Erythroblast (primary cell): ENCODE results near the gene PTPRN2.
"Not testable (repeated sequence)": the region's sequence is repeated elsewhere in the genome, so short reads cannot be mapped to it uniquely, and the experiment has no call there.

ENCODE experiments used
- DNase-seq, 2 experiments: peaks; one replicate each; lab custom pipeline; 2025; lab: John Stamatoyannopoulos, UW
- GATA1 ChIP-seq: IDR thresholded peaks from 2 replicates; pipeline ENCODE4 v1.6.1; 2011; ENCODE audit warnings: low read depth, mild to moderate bottlenecking, control low read depth, low read length, moderate library complexity
- POLR2A ChIP-seq: IDR thresholded peaks from 2 replicates; pipeline ENCODE4 v1.6.1; 2011; ENCODE audit warnings: mild to moderate bottlenecking, low read length

PTPRN2 gene

DNA sequence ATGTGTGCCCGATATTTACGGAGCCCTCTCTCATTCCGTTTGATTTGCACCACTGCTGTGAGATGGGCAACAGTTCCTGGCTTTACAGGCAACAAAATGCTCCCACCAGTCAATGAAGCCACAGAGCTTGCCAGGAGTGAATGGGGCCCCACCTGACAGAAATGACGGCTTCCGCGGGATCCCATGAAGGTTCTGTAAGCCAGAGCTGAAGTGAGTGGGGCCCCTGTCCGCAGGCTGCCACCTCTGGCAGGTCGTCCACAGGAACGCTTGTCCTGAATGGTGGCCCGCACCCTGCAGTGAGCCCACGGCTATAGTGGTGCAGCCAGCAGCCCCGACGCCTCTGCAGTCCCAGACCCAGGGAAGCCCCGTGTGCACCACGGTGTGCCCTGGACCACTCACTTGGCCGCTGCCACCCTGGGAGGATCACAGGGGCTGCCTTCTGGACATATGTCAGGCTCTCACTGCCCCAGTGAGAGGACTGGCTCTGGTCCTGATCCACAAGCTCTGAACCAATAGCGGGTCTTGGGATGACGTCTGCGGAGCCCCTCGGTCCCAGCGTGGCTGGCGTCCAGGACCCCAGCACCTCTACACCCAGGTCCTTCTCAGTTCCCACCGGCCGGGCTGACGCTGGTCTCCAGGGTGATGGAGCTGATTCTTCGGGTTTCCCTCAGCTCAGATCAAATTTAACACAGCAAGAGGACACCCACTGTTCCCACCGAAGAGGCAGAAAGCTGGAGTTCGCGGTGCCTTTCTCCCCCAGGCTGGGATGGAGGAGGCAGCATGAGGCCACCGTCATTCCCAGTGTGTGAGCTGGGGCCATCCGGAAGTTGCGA lies 738.9 kb downstream of the PTPRN2 start:
- TF ChIP-seq GATA1 (no peak), POLR2A (no peak)

DNA sequence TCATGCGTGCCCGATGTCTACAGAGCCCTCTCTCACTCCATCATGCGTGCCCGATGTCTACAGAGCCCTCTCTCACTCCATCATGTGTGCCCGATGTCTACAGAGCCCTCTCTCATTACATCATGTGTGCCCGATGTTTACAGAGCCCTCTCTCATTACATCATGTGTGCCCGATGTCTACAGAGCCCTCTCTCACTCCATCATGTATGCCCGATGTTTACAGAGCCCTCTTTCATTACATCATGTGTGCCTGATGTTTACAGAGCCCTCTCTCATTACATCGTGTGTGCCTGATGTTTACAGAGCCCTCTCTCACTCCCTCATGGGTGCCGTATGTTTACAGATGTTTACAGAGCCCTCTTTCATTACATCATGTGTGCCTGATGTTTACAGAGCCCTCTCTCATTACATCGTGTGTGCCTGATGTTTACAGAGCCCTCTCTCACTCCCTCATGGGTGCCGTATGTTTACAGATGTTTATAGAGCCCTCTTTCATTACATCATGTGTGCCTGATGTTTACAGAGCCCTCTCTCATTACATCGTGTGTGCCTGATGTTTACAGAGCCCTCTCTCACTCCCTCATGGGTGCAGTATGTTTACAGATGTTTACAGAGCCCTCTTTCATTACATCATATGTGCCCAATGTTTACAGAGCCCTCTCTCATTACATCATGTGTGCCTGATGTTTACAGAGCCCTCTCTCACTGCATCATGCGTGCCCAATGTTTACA lies 739.7 kb downstream of the PTPRN2 start:
- not testable (repeated sequence) for DNase-seq

More for the DNA sequence above, 738.9 kb downstream of the PTPRN2 start:
- DNase-seq = no peak

DNA sequence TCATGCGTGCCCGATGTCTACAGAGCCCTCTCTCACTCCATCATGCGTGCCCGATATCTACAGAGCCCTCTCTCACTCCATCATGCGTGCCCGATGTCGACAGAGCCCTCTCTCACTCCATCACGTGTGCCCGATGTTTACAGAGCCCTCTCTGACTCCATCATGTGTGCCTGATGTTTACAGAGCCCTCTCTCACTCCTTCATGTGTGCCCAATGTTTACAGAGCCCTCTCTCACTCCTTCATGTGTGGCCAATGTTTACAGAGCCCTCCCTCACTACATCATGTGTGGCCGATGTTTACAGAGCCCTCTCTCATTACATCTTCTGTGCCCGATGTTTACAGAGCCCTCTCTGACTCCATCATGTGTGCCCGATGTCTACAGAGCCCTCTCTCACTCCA lies 740.9 kb downstream of the PTPRN2 start:
- not testable (repeated sequence) for DNase-seq

DNA sequence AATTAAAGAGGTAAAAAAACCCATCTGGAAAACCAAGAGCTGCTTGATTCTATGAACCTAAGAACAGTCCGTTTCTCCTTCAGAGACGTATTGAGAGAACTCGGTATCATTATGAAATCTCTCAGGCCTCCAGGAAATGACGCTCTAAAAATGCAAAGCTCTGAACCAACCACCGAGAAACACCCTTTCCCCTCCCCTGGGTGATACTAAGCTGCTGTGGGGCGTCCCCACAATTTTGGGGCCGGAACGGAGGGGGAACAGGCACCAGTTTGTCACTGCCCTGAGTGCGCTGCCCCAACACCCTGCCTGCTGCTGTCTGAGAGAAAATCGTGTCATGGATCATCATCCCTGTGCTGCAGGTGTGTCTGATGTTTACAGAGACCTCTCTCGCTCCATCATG lies 741.4 kb downstream of the PTPRN2 start:
- TF ChIP-seq POLR2A (no peak), GATA1 (no peak)
- DNase-seq = no peak

DNA sequence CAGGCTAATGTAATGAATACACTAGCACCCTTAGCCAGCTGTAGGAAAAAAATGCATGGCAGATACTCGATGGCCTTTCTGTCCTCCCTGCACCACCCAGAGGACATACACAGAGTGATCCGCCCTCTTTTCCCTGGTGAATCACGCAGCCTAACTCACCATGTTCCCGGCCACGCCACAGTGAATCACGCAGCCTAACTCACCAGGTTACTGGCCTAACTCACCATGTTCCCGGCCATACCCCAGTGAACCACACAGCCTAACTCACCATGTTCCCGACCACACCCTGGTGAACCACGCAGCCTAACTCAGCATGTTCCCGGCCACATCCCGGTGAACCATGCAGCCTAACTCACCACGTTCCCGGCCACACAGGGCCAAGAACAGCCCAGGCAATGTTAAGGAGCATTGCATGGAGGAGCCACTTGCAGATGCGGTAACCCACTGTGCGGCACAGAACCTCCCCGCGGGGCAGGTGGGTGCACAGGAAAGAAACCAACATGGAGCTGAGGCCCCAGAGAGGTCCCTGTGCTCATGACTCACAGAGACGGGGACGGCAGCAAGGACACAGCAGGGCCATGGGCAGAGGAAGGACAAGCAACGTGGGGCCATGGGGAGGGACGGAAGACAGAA lies 742.3 kb downstream of the PTPRN2 start:
- no peak for TF ChIP-seq POLR2A
- TF ChIP-seq GATA1 = no peak
- DNase-seq = no peak

DNA sequence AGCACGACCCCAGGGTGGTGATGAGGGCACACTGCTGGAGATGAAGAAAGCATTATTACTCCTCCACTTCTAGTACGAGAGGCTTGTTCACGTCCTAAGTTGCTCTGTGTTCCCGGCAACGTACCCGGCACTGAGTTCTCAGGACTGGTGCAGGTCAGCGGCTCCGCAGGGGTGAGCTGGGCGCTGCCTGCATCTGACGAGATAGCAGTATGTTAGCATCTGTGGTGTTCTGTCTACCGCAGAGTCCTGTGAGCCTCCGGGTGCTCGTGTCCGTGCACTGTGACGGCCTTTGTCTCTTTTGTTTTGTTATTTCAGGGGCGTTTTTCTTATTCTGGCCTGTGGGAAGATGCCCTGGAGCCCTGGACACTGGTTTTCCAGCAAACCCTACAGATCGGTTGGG lies 743.0 kb downstream of the PTPRN2 start:
- no peak for DNase-seq
- TF ChIP-seq GATA1 (no peak), POLR2A (no peak)

DNA sequence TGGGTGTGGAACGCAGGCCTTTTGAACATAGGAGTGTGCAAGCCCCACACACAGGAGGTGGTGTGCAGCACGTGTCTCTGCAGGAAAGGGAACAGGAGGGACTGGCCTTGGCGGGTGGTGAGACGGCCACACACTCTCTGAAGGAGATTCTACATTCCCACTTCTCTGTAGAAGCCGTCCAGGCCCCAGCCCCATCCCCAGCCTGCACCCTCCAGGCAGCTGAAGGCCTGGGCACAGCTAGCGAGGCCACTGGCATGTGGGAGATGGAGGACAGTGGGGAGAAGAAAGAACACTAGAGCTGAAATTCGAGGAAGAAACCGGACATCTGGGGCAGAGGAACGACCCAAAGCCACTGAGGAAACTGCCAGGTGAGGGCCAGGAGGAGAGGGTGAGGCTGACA lies 743.5 kb downstream of the PTPRN2 start:
- DNase-seq = no peak
- TF ChIP-seq GATA1 = no peak
- TF ChIP-seq POLR2A = no peak

DNA sequence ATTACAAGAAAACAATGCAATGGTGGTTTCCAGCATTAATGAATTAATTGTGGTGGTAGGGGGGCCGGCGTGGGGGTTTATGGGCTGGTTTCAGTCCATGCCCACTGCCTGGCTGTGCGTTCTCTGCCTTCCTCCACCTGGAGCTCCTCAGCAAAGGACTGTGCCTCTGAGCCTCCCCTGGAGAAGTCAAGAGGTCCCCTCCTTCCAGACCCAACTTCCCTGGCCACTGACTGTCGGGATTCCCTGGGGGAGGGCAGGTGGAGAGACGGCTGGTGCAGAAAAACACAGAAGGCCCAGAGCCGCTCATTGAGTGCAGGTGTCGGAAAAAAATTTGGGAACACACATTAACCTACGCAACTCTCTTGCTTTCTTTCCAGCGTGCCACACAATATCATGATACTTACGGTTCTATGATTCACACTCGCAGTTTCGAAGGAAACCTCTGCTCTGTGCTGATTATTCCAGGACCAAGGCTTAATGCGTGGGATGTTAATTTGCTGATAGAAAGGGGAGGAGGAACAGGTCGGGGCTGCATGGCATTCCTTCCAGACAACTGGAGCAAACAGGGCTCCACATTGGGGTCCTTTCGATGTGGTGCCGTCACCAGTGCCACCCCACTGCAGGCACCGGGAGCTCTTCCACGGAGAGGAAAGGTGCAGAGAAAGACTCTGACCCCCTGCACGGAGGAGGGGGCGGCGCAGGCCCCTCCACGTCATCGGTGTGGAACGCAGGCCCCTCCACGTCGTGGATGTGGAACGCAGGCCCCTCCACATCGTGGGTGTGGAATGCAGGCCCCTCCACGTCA lies 744.1 kb downstream of the PTPRN2 start:
- no peak for DNase-seq
- TF ChIP-seq GATA1 = no peak
- no peak for TF ChIP-seq POLR2A

DNA sequence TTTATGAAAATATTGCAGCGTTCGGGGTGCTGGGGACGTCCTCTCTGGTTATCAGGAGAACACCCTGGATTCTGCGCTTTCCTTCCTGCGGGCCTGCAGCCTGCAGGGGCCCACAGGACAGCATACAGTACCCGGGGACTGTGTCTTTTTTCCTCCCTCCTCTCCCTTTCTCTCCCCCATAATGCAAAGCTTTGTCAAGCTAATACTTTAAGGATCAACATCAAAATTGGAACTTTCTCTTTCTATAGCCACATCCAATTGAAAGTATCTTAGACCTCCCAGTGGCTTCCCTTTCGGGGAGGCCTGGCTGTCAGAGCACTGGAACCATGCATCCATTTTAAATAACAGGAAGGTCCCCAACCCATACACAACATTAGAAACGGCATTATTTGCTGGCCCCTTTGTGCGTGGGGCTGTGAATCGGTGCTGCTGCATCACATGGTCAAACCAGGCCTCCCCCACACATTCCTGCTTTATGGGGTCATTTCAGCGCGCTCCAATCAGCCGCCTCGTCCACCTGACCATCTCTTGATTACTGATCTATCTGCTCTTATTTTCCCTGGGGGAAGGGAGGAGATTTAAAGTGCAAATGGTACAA lies 745.8 kb downstream of the PTPRN2 start:
- TF ChIP-seq POLR2A (no peak), GATA1 (no peak)

DNA sequence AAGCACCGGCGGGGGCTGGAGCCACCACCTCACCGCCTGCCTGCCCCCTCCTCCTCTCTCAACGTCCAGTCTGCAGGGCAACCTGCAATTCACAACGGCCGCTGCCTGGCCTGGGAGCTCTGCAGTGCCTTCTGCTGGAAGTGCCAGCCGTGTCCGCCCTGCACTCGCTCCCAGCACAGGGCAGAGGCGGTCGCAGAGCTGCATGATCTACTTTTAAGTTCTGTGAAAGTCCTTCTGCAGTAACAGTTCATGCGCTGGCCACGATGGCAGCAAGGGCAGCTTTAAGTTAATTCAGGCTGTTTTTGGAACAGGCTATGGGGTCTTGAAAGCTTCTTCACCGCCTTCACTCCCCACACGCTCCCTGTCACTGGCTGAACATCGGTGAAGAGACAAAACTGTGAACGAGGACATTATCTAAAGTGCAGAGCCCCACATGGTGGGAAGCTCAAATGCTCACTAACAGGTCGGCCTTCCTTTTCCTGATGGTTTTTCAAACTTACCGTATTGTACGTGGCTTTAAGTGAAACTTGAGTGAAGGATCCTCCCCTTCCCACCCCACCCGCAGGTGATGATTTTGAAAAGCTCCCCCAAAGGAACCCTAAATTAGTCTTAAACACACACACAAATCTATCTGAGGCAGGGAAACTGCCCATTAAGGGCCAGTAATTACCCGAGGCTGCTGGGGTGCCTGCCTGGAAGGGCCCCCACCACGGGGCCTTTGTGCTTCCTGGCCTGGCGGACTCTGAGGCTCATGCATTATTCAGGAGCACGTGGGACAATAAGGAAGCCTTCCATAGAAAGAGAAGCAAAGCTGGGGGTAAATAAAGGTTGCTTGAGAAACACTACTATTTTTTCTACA lies 746.5 kb downstream of the PTPRN2 start:
- no peak for TF ChIP-seq GATA1
- no peak for TF ChIP-seq POLR2A
- DNase-seq = no peak

More for the DNA sequence above, 745.8 kb downstream of the PTPRN2 start:
- no peak for DNase-seq

DNA sequence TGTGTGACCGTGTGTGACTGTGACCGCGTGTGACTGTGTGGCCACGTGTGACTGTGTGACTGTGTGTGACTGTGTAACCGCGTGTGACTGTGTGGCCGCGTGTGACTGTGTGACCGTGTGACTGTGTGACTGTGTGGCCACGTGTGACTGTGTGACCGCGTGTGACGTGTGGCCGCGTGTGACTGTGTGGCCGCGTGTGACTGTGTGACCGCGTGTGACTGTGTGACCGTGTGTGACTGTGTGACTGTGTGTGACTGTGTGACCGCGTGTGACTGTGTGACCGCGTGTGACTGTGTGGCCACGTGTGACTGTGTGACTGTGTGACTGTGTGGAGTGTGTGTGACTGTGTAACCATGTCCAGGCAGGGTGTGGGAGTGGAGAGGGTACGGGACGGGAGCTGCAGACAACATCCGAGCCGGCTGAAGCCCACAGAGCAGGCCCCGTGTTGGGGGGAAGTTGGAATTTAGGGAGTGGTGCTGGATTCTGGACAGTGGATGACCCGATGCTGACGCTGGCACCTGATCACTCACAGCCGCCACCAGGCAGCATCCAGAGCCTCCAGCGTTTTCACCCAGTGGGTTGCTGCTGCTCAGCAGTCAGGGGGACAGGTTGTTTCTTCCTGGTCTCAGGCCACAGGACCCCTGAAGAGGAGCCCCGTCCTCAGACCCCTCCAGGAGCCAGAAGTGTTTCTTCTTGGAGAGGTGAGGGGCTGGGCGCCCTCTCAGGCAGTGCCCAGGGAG lies 747.3 kb downstream of the PTPRN2 start:
- DNase-seq = peak; percentile 8 to 17
- TF ChIP-seq GATA1 (no peak), POLR2A (no peak)
